Activated naive CD8-positive, alpha-beta T cell (primary cell): ENCODE data around the gene SPRTN.

Source experiments
- H3K27ac Mint-ChIP-seq: one replicate; pipeline ENCODE4 v1.8.0; 2021; ENCODE audit warnings: mixed read lengths
- H3K27me3 Mint-ChIP-seq: one replicate; pipeline ENCODE4 v1.8.0; 2021; ENCODE audit warnings: mixed read lengths
- H3K36me3 Mint-ChIP-seq: one replicate; pipeline ENCODE4 v1.8.0; 2021; ENCODE audit warnings: mixed read lengths
- H3K4me1 Mint-ChIP-seq: one replicate; pipeline ENCODE4 v1.8.0; 2021; ENCODE audit warnings: low read depth, mixed read lengths
- H3K4me3 Mint-ChIP-seq: one replicate; pipeline ENCODE4 v1.8.0; 2021; ENCODE audit warnings: mild to moderate bottlenecking, mixed read lengths
- H3K9me3 Mint-ChIP-seq: one replicate; pipeline ENCODE4 v1.8.0; 2021; ENCODE audit warnings: low read depth, mixed read lengths

The SPRTN gene

DNA sequence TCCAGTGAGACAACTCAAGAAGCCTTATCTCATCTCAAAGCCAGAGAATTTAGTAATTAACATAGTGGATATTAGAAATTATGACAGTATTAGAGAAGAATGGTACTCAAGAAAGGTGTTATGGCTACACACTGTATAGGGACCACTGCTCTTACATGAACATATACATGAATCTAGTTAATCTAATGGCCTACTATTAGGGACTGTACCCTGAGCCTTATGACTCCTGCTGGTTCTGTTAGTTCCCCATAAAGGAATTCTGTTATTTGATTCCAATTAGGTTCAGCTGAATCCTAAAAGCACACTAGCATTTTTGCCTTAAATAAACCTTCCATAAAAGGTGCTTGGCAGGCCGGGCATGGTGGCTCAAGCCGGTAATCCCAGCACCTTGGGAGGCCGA, 44.3 kb downstream of the SPRTN start:
- Mint-ChIP-seq H3K27me3 (no peaks in the 10 kb centered on the region), H3K27ac (no peak overlapping the region), H3K36me3 (peaks cover 2% of the 10 kb centered on the region), H3K9me3 (no peaks in the 10 kb centered on the region), H3K4me1 (peaks cover 40% of the 10 kb centered on the region), H3K4me3 (no peak overlapping the region)

DNA sequence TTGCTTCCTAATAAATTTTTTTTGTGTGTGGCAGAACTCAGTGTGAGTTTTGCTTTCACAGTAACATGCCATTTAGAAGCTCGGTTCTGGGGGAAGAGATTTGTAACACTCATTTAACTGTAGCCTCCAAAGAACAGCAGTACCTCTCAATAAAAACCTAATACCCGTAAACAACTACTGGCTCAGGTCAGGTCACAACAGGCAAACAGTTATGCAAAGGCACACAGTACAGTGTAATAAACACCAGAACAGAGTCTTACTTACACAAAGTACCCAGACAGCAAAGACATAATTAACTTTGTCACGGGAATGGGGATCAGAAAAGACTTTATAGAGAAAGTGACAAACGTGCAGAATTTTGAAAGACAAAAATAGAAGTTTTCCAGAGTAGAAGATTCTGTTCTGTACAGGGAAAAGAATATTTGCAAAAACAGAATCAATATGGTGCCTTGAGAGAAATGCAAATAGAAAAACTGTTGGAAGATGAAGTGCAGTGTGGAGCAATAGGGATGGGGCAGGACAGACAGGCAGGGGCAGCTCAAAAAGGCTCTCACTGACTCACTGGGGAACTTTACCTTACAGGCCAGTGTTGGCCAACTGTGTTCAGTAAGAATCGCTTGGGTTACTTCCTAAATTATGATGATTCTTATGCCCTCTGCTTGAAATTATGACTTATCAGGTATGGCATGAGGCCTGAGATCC, 45.2 kb downstream of the SPRTN start:
- peaks cover 39% of the 10 kb centered on the region for H3K4me1 Mint-ChIP-seq
- H3K27me3 Mint-ChIP-seq = no peaks in the 10 kb centered on the region
- no peak overlapping the region for H3K27ac Mint-ChIP-seq
- no peaks in the 10 kb centered on the region for H3K9me3 Mint-ChIP-seq
- no peak overlapping the region for H3K4me3 Mint-ChIP-seq
- peaks cover 7% of the 10 kb centered on the region for H3K36me3 Mint-ChIP-seq

- peaks cover 34% of the 10 kb centered on the region for H3K4me1 Mint-ChIP-seq
- no peaks in the 10 kb centered on the region for H3K9me3 Mint-ChIP-seq
- no peaks in the 10 kb centered on the region for H3K27me3 Mint-ChIP-seq
- H3K36me3 Mint-ChIP-seq = peaks cover 6% of the 10 kb centered on the region
- no peak overlapping the region for H3K4me3 Mint-ChIP-seq
- H3K27ac Mint-ChIP-seq = no peak overlapping the region
Observed at GRCh38 chr1:231384696-231385415, 46.8 kb downstream of the SPRTN start.

DNA sequence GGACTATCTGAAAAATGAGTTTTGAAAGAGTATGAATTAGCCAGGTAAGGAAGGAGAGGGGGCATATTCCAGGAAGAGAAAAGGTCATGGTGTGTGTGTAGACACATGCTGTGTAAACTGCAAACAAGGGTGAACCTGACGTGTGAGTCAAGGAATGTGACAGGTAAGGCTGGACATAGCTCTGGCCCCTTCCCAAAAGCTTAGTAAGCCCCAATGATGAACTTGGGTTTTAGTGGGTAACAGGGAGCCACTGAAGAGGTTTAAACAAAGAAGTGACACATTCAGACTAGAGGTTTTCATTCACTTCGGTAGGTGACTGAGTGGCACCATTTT, 47.3 kb downstream of the SPRTN start:
- Mint-ChIP-seq H3K4me1 (peaks cover 38% of the 10 kb centered on the region), H3K4me3 (no peak overlapping the region), H3K27ac (no peak overlapping the region), H3K27me3 (no peaks in the 10 kb centered on the region), H3K9me3 (no peaks in the 10 kb centered on the region), H3K36me3 (peaks cover 7% of the 10 kb centered on the region)

GRCh38 chr1:231386466-231386865, 48.4 kb downstream of the SPRTN start:
- H3K27me3 Mint-ChIP-seq = no peaks in the 10 kb centered on the region
- no peak overlapping the region for H3K4me3 Mint-ChIP-seq
- H3K27ac Mint-ChIP-seq = no peak overlapping the region
- peaks cover 7% of the 10 kb centered on the region for H3K36me3 Mint-ChIP-seq
- no peaks in the 10 kb centered on the region for H3K9me3 Mint-ChIP-seq
- H3K4me1 Mint-ChIP-seq = peaks cover 43% of the 10 kb centered on the region

- H3K9me3 Mint-ChIP-seq = no peaks in the 10 kb centered on the region
- peaks cover 7% of the 10 kb centered on the region for H3K36me3 Mint-ChIP-seq
- peak overlapping the region; percentile 50 for H3K27ac Mint-ChIP-seq
- H3K27me3 Mint-ChIP-seq = no peaks in the 10 kb centered on the region
- peaks cover 41% of the 10 kb centered on the region for H3K4me1 Mint-ChIP-seq
- H3K4me3 Mint-ChIP-seq = no peak overlapping the region
Observed at GRCh38 chr1:231387770-231388669, 49.9 kb downstream of the SPRTN start.

GRCh38 chr1:231390071-231390470, 52.0 kb downstream of the SPRTN start:
- peaks cover 53% of the 10 kb centered on the region for H3K4me1 Mint-ChIP-seq
- H3K27ac Mint-ChIP-seq = peak overlapping the region; percentile 84
- H3K4me3 Mint-ChIP-seq = peak overlapping the region; percentile 9
- H3K9me3 Mint-ChIP-seq = no peaks in the 10 kb centered on the region
- no peaks in the 10 kb centered on the region for H3K27me3 Mint-ChIP-seq
- peaks cover 7% of the 10 kb centered on the region for H3K36me3 Mint-ChIP-seq

DNA sequence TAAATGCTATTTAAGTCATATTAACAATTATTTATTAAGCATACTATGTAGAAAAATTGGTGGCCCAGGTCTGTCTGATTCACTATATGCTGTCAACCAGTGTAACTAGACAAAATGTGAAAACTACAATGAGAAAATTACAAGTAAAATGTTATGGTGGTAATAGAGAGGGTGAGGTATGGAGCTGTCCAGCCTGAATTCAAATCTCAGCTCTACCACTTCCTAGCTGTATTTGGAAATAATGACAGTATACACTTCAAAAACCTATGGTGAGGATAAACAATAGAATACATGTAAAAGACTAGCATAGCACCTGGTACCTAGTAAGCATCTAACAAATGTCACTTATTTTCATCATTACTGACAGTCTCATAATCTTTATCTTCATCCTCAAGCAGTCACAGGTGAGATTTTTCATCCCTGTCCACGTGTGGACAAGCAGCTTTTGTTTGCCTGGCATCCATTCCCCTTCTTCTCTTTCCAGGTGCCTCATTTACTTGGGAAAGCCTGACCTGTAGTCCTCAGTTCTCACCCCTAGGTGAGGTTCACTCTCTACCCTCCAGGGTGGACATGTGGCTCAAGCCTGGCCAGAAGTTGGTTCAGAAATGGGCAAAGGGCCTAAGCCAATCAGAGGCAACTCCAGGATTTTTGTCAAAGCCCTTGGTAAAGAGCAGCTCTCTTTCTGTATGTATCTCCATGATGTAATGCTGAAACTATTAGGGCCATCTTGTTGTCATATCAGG, 54.5 kb downstream of the SPRTN start:
- Mint-ChIP-seq H3K27me3 (no peaks in the 10 kb centered on the region), H3K27ac (no peak overlapping the region), H3K9me3 (no peaks in the 10 kb centered on the region), H3K4me1 (peaks cover 69% of the 10 kb centered on the region), H3K36me3 (peaks cover 7% of the 10 kb centered on the region), H3K4me3 (no peak overlapping the region)

DNA sequence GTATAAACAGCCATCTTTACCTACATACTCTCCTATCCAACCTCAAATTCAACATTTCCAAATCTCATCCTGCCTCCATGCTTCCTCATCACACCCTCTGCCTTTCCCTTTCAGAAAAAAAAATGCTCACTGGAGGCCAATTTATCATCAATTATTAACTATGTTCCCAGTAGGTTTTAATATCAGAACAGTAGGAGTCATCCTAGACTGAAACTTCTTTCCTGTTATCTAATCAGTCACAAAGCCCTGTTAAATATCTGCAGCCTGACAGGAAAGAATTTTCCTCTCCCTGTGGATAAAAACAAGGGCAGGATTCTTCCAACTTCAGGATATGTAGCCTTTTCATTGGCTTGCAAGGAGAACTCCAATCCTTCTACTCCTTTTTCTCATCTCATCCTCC, 55.6 kb downstream of the SPRTN start:
- Mint-ChIP-seq H3K9me3 (no peaks in the 10 kb centered on the region), H3K36me3 (peaks cover 6% of the 10 kb centered on the region), H3K27ac (no peak overlapping the region), H3K4me3 (no peak overlapping the region), H3K4me1 (peaks cover 69% of the 10 kb centered on the region), H3K27me3 (no peaks in the 10 kb centered on the region)

- no peaks in the 10 kb centered on the region for H3K9me3 Mint-ChIP-seq
- H3K4me3 Mint-ChIP-seq = no peak overlapping the region
- peak overlapping the region; percentile 18 for H3K27ac Mint-ChIP-seq
- peaks cover 3% of the 10 kb centered on the region for H3K36me3 Mint-ChIP-seq
- no peaks in the 10 kb centered on the region for H3K27me3 Mint-ChIP-seq
- H3K4me1 Mint-ChIP-seq = peaks cover 70% of the 10 kb centered on the region
Observed at GRCh38 chr1:231395076-231395997, 57.2 kb downstream of the SPRTN start.

- no peaks in the 10 kb centered on the region for H3K27me3 Mint-ChIP-seq
- no peak overlapping the region for H3K4me3 Mint-ChIP-seq
- peaks cover 66% of the 10 kb centered on the region for H3K4me1 Mint-ChIP-seq
- no peak overlapping the region for H3K27ac Mint-ChIP-seq
- H3K36me3 Mint-ChIP-seq = peaks cover 3% of the 10 kb centered on the region
- no peaks in the 10 kb centered on the region for H3K9me3 Mint-ChIP-seq
Observed at GRCh38 chr1:231395998-231396390, 57.9 kb downstream of the SPRTN start.

DNA sequence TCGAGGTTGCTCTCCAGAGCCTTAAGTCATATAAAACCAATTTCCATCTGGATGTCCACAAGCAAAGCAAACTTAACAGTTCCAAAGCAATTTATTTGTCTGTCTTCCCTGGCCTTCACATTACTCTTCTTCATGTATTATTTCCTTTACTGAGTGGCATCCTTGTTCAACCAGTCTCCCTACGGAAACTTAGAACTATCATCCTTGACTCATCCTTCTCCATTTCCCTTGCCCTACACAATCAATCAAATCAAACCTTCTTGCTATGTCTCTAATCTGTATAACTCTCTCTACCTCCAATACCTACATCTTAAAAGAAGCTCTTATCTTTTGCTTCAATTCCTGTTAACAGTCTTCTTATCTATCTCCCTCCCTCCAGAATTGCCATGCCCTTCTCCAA, 58.5 kb downstream of the SPRTN start:
- Mint-ChIP-seq H3K27me3 (no peaks in the 10 kb centered on the region), H3K36me3 (peaks cover 5% of the 10 kb centered on the region), H3K27ac (no peak overlapping the region), H3K4me3 (no peak overlapping the region), H3K9me3 (no peaks in the 10 kb centered on the region), H3K4me1 (peaks cover 67% of the 10 kb centered on the region)

DNA sequence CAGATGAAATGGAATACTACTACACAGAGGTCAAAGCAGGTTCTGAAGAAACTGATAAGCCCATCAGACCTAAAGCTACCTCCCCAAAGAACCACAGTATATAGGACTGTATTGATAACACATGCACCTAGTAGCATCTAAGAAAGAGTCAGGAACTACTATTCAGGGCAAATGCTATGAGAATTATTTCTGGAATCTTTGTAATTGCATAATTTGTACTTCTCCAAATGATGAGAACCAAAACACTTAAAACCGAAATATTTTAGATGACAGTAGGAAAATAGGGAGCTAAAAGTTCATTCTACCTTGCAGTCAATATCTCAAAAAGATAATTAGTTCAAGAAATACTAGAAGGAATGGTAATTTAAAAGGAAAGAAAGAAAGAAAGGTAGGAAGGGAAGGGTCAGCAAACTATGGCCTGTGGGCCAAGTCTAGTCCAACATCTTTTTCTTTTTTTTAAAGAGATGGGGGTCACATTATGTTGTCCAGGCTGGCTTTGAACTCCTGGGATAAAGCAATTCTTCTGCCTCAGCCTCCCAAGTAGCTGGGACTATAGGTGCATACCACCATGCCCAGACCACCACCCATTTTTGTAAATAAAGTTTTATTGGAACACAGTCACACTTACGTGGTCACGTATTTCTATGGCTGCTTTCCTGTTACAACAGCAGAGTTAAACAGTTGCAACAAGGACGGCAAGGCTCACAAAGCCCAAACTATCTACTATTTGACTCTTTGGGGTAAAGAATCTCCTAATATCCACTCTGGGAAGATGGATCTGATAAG, 60.0 kb downstream of the SPRTN start:
- H3K27me3 Mint-ChIP-seq = no peaks in the 10 kb centered on the region
- H3K4me1 Mint-ChIP-seq = peaks cover 65% of the 10 kb centered on the region
- H3K36me3 Mint-ChIP-seq = peaks cover 5% of the 10 kb centered on the region
- no peak overlapping the region for H3K4me3 Mint-ChIP-seq
- H3K27ac Mint-ChIP-seq = peak overlapping the region; percentile 25
- no peaks in the 10 kb centered on the region for H3K9me3 Mint-ChIP-seq
